ENCODE results near the gene KHDC4. TPM values are rescaled to one million over a fixed set of nuclear protein-coding genes. Genes with fewer than 3 reads are reported as not detected.

The KHDC4 gene
- total and polyA plus RNA-seq, 2 donors (not counting 1 experiment from before 2014, with no cell fraction given) = 24.6 to 25.4 TPM

GRCh38 chr1:155884031-155884960 lies 49.9 kb downstream of the KHDC4 start:
- Histone ChIP-seq H3K9ac (ENCODE audit: insufficient read depth, low read length) (no peak overlapping the region), H4K20me1 (ENCODE audit: control insufficient read depth, extremely low read depth, insufficient read depth, low read length) (no peaks in the 10 kb centered on the region), H3K4me3 (replicated peaks in 1 of 4; ENCODE audit: control extremely low read depth in 1 of 4, insufficient read depth in 1 of 4, low read depth in 3 of 4, low read length in 4 of 4) (no peak overlapping the region), H3K27ac (ENCODE audit: insufficient read depth, low read length) (peak overlapping the region; percentile 23), H3K9me3 (ENCODE audit: control insufficient read depth, insufficient read depth, low read depth, low read length) (no peaks in the 10 kb centered on the region), H3K4me2 (ENCODE audit: extremely low read depth, insufficient read depth, low read length) (no peak overlapping the region), H3K4me1 (ENCODE audit: control insufficient read depth, extremely low read depth, insufficient read depth, low read length) (peaks cover 7% of the 10 kb centered on the region), H3K79me2 (ENCODE audit: control insufficient read depth, insufficient read depth, low read length) (no peaks in the 10 kb centered on the region), H3K36me3 (ENCODE audit: control insufficient read depth, insufficient read depth, low read length) (no peaks in the 10 kb centered on the region), H3K27me3 (ENCODE audit: control insufficient read depth, insufficient read depth, low read length) (no peaks in the 10 kb centered on the region), H2AFZ (ENCODE audit: low read length) (peak overlapping the region; percentile 35)
- peak in 1 of 2 donors; percentile 41 for DNase-seq (ENCODE audit: low read depth in 2 of 2)
- TF ChIP-seq EZH2 (IDR thresholded peaks at IDR 0.05; ENCODE audit: low read length, missing control alignments) (no peak), CTCF (conservative IDR thresholded peaks at IDR 0.05 in 1 of 2, IDR thresholded peaks at IDR 0.05 in 1 of 2; ENCODE audit: low read depth in 1 of 2, low read length in 2 of 2) (no peak)

- Histone ChIP-seq H3K27me3 (ENCODE audit: control insufficient read depth, insufficient read depth, low read length) (no peaks in the 10 kb centered on the region), H2AFZ (ENCODE audit: low read length) (no peak overlapping the region), H3K4me3 (replicated peaks in 1 of 4; ENCODE audit: control extremely low read depth in 1 of 4, insufficient read depth in 1 of 4, low read depth in 3 of 4, low read length in 4 of 4) (no peak overlapping the region), H3K36me3 (ENCODE audit: control insufficient read depth, insufficient read depth, low read length) (no peaks in the 10 kb centered on the region), H3K79me2 (ENCODE audit: control insufficient read depth, insufficient read depth, low read length) (no peaks in the 10 kb centered on the region), H3K9me3 (ENCODE audit: control insufficient read depth, insufficient read depth, low read depth, low read length) (no peaks in the 10 kb centered on the region), H3K4me1 (ENCODE audit: control insufficient read depth, extremely low read depth, insufficient read depth, low read length) (peaks cover 5% of the 10 kb centered on the region), H4K20me1 (ENCODE audit: control insufficient read depth, extremely low read depth, insufficient read depth, low read length) (no peaks in the 10 kb centered on the region), H3K9ac (ENCODE audit: insufficient read depth, low read length) (no peak overlapping the region), H3K27ac (ENCODE audit: insufficient read depth, low read length) (no peak overlapping the region), H3K4me2 (ENCODE audit: extremely low read depth, insufficient read depth, low read length) (no peak overlapping the region)
- TF ChIP-seq EZH2 (IDR thresholded peaks at IDR 0.05; ENCODE audit: low read length, missing control alignments) = no peak
- TF ChIP-seq CTCF (conservative IDR thresholded peaks at IDR 0.05 in 1 of 2, IDR thresholded peaks at IDR 0.05 in 1 of 2; ENCODE audit: low read depth in 1 of 2, low read length in 2 of 2) = no peak
- DNase-seq (ENCODE audit: low read depth in 2 of 2) = no peak
These were observed 51.4 kb downstream of the KHDC4 start for GRCh38 chr1:155882766-155883165.

- Histone ChIP-seq H3K4me1 (ENCODE audit: control insufficient read depth, extremely low read depth, insufficient read depth, low read length) (peaks cover 5% of the 10 kb centered on the region), H3K9ac (ENCODE audit: insufficient read depth, low read length) (no peak overlapping the region), H3K79me2 (ENCODE audit: control insufficient read depth, insufficient read depth, low read length) (no peaks in the 10 kb centered on the region), H4K20me1 (ENCODE audit: control insufficient read depth, extremely low read depth, insufficient read depth, low read length) (no peaks in the 10 kb centered on the region), H3K4me3 (replicated peaks in 1 of 4; ENCODE audit: control extremely low read depth in 1 of 4, insufficient read depth in 1 of 4, low read depth in 3 of 4, low read length in 4 of 4) (no peak overlapping the region), H3K36me3 (ENCODE audit: control insufficient read depth, insufficient read depth, low read length) (no peaks in the 10 kb centered on the region), H3K27ac (ENCODE audit: insufficient read depth, low read length) (no peak overlapping the region), H3K4me2 (ENCODE audit: extremely low read depth, insufficient read depth, low read length) (no peak overlapping the region), H3K9me3 (ENCODE audit: control insufficient read depth, insufficient read depth, low read depth, low read length) (no peaks in the 10 kb centered on the region), H3K27me3 (ENCODE audit: control insufficient read depth, insufficient read depth, low read length) (no peaks in the 10 kb centered on the region), H2AFZ (ENCODE audit: low read length) (no peak overlapping the region)
- no peak for DNase-seq (ENCODE audit: low read depth in 2 of 2)
- TF ChIP-seq CTCF (conservative IDR thresholded peaks at IDR 0.05 in 1 of 2, IDR thresholded peaks at IDR 0.05 in 1 of 2; ENCODE audit: low read depth in 1 of 2, low read length in 2 of 2) (no peak), EZH2 (IDR thresholded peaks at IDR 0.05; ENCODE audit: low read length, missing control alignments) (no peak)
These were observed 52.0 kb downstream of the KHDC4 start for GRCh38 chr1:155882235-155882634.
